Left cardiac atrium (tissue), 4 donors: ENCODE data around the gene TMEM156. TPM values are rescaled to one million over a fixed set of nuclear protein-coding genes. Genes with fewer than 3 reads are reported as not detected.
"Not testable (repeated sequence)": the region's sequence is repeated elsewhere in the genome, so short reads cannot be mapped to it uniquely, and the experiment has no call there.

ENCODE experiments used
- ATAC-seq, 2 donors: fragments of 200-7000 bp; cut with Tn5 transposase; one replicate each; pipeline ENCODE4 v1.9.1; 2020; ENCODE audit warnings: mild to moderate bottlenecking in 2 of 2, moderate library complexity in 2 of 2
- DNase-seq: peaks from one replicate; pipeline ENCODE4 v3.0.0-alpha.2; 2020
- intact Hi-C, 2 donors: fragments of 100-400 bp; cut with DNase I; formaldehyde crosslinking; loops; one replicate each; pipeline versions ENCODE4 v1.14.1 to v1.15.1; 2022 to 2023
- total RNA-seq, 2 donors: library from RNA; stranded (reverse); fragmentation: NEBNext Ultra II Directional; extraction: Animal tissue kit (Norgen Biotek cat#: 25700); gene quantifications; one replicate each; pipeline ENCODE4 v1.2.1, GENCODE V29; 2021
- donor health status: DM: no; HTN: yes; CAD: no.
- donor health status: DM: no; HTN: yes; CAD: no; lungs with severe emphysema.
- donor health status: DM: yes; HTN: yes; CAD: no.
- donor health status: Dilated cardiomyopathy.

The TMEM156 gene
- total RNA-seq, 2 donors from 2014 or later, result 0.47 TPM; not detected in 1

- ATAC-seq, intact Hi-C loops, DNase-seq: not testable (repeated sequence)
Measured at GRCh38 chr4:38941906-38942305, 90.3 kb downstream of the TMEM156 start.

GRCh38 chr4:38940476-38940875 lies 91.7 kb downstream of the TMEM156 start:
- intact Hi-C loops, result no loop called here
- ATAC-seq (no peak), DNase-seq (no peak)

- no peak for DNase-seq
- ATAC-seq, result no peak
- intact Hi-C loops, result no loop called here
Measured at GRCh38 chr4:38939165-38939564, 93.0 kb downstream of the TMEM156 start.

GRCh38 chr4:38935391-38936073 lies 96.7 kb downstream of the TMEM156 start:
- intact Hi-C loops, result no loop called here
- ATAC-seq (no peak), DNase-seq (no peak)

GRCh38 chr4:38931125-38931524 lies 101.1 kb downstream of the TMEM156 start:
- DNase-seq, result no peak
- intact Hi-C loops, result no loop called here
- no peak for ATAC-seq

GRCh38 chr4:38930707-38931106 lies 101.5 kb downstream of the TMEM156 start:
- intact Hi-C loops, result no loop called here
- no peak for ATAC-seq
- DNase-seq, result no peak

GRCh38 chr4:38930204-38930603 lies 102.0 kb downstream of the TMEM156 start:
- DNase-seq, result no peak
- no peak for ATAC-seq
- intact Hi-C loops, result no loop called here

GRCh38 chr4:38928974-38929373 lies 103.2 kb downstream of the TMEM156 start:
- ATAC-seq (no peak), DNase-seq (no peak)
- intact Hi-C loops, result no loop called here

GRCh38 chr4:38928568-38928967 lies 103.6 kb downstream of the TMEM156 start:
- no peak for DNase-seq
- no peak for ATAC-seq
- intact Hi-C loops, result no loop called here

- intact Hi-C loops, result no loop called here
- ATAC-seq (no peak), DNase-seq (no peak)
Measured at GRCh38 chr4:38926896-38927295, 105.3 kb downstream of the TMEM156 start.

GRCh38 chr4:38925492-38926413 lies 106.5 kb downstream of the TMEM156 start:
- ATAC-seq (no peak), DNase-seq (no peak)
- intact Hi-C loops, result no loop called here

GRCh38 chr4:38924353-38924752 lies 107.9 kb downstream of the TMEM156 start:
- DNase-seq (no peak), ATAC-seq (peak in 1 of 2 donors; percentile 44)
- intact Hi-C loops, result no loop called here

GRCh38 chr4:38923746-38924145 lies 108.5 kb downstream of the TMEM156 start:
- intact Hi-C loops, result no loop called here
- DNase-seq, result no peak
- ATAC-seq, result no peak

- intact Hi-C loops, result no loop called here
- no peak for ATAC-seq
- no peak for DNase-seq
Measured at GRCh38 chr4:38921151-38921550, 111.1 kb downstream of the TMEM156 start.

GRCh38 chr4:38920677-38921076 lies 111.5 kb downstream of the TMEM156 start:
- DNase-seq (no peak), ATAC-seq (no peak)
- intact Hi-C loops, result no loop called here

GRCh38 chr4:38920186-38920585 lies 112.0 kb downstream of the TMEM156 start:
- intact Hi-C loops, result no loop called here
- DNase-seq, result no peak
- no peak for ATAC-seq

GRCh38 chr4:38919494-38919893 lies 112.7 kb downstream of the TMEM156 start:
- DNase-seq, result no peak
- intact Hi-C loops, result no loop called here
- ATAC-seq, result no peak

- intact Hi-C loops, result no loop called here
- DNase-seq, result no peak
- no peak for ATAC-seq
Measured at GRCh38 chr4:38917481-38918025, 114.7 kb downstream of the TMEM156 start.
